ENCODE measurements around the gene ESRRA. TPM values are rescaled to one million over a fixed set of nuclear protein-coding genes. Genes with fewer than 3 reads are reported as not detected.
A peak's percentile ranks its signal among the peaks of the same experiment; 100 is the strongest.

The ESRRA gene
- total and polyA plus RNA-seq, 2 of the 13 experiments (the other 11 are each of a cell fraction or from before 2014, with no cell fraction given): 18.1 to 36.3 TPM

DNA sequence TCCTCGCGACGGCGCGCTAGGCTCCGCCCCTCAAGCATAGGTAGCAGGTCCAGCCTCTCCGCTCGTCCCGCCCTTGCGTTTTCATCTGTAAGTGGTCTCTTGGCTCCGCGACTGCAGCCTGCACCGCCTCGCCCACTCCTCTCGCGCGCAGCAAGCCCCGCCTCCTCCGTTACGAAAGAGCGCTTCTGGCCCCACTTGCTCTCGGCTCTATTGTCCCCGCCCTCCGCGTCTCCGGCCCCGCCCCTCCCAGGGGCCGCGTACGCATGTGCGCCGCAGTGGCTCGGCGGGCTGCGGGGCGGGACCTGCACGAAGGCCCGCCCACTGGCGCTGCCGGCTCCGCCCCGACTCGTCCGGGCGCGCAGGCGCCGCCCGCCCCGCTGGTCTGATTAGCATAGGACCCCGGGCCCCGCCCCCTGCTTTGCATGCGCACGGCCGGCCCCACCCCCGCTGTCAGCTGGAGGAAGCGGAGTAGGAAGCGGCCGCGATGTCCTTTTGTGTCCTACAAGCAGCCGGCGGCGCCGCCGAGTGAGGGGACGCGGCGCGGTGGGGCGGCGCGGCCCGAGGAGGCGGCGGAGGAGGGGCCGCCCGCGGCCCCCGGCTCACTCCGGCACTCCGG, at the start of gene ESRRA (continued):
- TF ChIP-seq, protein P1, sequence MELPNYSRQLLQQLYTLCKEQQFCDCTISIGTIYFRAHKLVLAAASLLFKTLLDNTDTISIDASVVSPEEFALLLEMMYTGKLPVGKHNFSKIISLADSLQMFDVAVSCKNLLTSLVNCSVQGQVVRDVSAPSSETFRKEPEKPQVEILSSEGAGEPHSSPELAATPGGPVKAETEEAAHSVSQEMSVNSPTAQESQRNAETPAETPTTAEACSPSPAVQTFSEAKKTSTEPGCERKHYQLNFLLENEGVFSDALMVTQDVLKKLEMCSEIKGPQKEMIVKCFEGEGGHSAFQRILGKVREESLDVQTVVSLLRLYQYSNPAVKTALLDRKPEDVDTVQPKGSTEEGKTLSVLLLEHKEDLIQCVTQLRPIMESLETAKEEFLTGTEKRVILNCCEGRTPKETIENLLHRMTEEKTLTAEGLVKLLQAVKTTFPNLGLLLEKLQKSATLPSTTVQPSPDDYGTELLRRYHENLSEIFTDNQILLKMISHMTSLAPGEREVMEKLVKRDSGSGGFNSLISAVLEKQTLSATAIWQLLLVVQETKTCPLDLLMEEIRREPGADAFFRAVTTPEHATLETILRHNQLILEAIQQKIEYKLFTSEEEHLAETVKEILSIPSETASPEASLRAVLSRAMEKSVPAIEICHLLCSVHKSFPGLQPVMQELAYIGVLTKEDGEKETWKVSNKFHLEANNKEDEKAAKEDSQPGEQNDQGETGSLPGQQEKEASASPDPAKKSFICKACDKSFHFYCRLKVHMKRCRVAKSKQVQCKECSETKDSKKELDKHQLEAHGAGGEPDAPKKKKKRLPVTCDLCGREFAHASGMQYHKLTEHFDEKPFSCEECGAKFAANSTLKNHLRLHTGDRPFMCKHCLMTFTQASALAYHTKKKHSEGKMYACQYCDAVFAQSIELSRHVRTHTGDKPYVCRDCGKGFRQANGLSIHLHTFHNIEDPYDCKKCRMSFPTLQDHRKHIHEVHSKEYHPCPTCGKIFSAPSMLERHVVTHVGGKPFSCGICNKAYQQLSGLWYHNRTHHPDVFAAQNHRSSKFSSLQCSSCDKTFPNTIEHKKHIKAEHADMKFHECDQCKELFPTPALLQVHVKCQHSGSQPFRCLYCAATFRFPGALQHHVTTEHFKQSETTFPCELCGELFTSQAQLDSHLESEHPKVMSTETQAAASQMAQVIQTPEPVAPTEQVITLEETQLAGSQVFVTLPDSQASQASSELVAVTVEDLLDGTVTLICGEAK (IDR thresholded peaks at IDR 0.05): no peak
- TF ChIP-seq, protein P1 (CRISPR knock-in tag; IDR thresholded peaks at IDR 0.05): no peak; the same call in 1 of the 2 replicates
- TF ChIP-seq, protein P2, sequence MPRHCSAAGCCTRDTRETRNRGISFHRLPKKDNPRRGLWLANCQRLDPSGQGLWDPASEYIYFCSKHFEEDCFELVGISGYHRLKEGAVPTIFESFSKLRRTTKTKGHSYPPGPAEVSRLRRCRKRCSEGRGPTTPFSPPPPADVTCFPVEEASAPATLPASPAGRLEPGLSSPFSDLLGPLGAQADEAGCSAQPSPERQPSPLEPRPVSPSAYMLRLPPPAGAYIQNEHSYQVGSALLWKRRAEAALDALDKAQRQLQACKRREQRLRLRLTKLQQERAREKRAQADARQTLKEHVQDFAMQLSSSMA (CRISPR knock-in tag; IDR thresholded peaks at IDR 0.05): no peak
- TF ChIP-seq ZBTB20 (CRISPR knock-in tag; IDR thresholded peaks at IDR 0.05; ENCODE audit: borderline replicate concordance, low read depth) (no peak), SKI (IDR thresholded peaks at IDR 0.05; ENCODE audit: partially characterized antibody) (no peak), SNAPC2 (CRISPR knock-in tag; IDR thresholded peaks at IDR 0.05) (no peak), ZNF263 (CRISPR knock-in tag; IDR thresholded peaks at IDR 0.05) (no peak), SRSF4 (IDR thresholded peaks at IDR 0.05; ENCODE audit: low read depth, low read length, poor library complexity, severe bottlenecking) (no peak), ZNF780A (CRISPR knock-in tag; IDR thresholded peaks at IDR 0.05) (no peak), ZNF777 (CRISPR knock-in tag; IDR thresholded peaks at IDR 0.05) (no peak; the same call in 1 of the 2 replicates), MTA3 (CRISPR knock-in tag; IDR thresholded peaks at IDR 0.05) (no peak), ELF4 (CRISPR knock-in tag; IDR thresholded peaks at IDR 0.05; ENCODE audit: borderline replicate concordance) (0 out of 2 replicates have a peak, but pooled peaks have one; percentile 1), HOXA3 (CRISPR knock-in tag; IDR thresholded peaks at IDR 0.05) (no peak; the same call in 1 of the 2 replicates)
- TF ChIP-seq, protein P3, sequence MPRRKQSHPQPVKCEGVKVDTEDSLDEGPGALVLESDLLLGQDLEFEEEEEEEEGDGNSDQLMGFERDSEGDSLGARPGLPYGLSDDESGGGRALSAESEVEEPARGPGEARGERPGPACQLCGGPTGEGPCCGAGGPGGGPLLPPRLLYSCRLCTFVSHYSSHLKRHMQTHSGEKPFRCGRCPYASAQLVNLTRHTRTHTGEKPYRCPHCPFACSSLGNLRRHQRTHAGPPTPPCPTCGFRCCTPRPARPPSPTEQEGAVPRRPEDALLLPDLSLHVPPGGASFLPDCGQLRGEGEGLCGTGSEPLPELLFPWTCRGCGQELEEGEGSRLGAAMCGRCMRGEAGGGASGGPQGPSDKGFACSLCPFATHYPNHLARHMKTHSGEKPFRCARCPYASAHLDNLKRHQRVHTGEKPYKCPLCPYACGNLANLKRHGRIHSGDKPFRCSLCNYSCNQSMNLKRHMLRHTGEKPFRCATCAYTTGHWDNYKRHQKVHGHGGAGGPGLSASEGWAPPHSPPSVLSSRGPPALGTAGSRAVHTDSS (CRISPR knock-in tag; conservative IDR thresholded peaks at IDR 0.05): no peak
- TF ChIP-seq, protein P4, sequence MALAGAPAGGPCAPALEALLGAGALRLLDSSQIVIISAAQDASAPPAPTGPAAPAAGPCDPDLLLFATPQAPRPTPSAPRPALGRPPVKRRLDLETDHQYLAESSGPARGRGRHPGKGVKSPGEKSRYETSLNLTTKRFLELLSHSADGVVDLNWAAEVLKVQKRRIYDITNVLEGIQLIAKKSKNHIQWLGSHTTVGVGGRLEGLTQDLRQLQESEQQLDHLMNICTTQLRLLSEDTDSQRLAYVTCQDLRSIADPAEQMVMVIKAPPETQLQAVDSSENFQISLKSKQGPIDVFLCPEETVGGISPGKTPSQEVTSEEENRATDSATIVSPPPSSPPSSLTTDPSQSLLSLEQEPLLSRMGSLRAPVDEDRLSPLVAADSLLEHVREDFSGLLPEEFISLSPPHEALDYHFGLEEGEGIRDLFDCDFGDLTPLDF (CRISPR knock-in tag; IDR thresholded peaks at IDR 0.05): peak; percentile 44; the same call in 1 of the 2 replicates
- TF ChIP-seq, protein P5, sequence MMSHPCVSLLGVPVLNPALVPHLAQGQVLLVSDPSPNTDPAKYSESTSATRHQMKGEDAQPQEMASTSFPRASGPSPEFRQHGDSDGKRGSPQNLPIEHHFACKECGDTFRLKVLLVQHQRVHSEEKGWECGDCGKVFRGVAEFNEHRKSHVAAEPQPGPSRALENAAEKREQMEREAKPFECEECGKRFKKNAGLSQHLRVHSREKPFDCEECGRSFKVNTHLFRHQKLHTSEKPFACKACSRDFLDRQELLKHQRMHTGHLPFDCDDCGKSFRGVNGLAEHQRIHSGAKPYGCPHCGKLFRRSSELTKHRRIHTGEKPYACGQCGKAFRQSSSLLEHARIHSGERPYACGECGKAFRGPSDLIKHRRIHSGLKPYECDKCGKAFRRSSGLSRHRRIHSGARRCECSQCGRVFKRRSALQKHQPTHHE (CRISPR knock-in tag; IDR thresholded peaks at IDR 0.05; ENCODE audit: borderline replicate concordance): no peak
